NCI-H1048 (cell line): ENCODE results near the gene PGLYRP2.

Source experiments
- DNase-seq: peaks from one replicate; lab custom pipeline; 2025; lab: John Stamatoyannopoulos, UW

PGLYRP2 gene

GRCh38 chr19:15425321-15425950, 53.9 kb downstream of the PGLYRP2 start:
- no peak for DNase-seq

DNA sequence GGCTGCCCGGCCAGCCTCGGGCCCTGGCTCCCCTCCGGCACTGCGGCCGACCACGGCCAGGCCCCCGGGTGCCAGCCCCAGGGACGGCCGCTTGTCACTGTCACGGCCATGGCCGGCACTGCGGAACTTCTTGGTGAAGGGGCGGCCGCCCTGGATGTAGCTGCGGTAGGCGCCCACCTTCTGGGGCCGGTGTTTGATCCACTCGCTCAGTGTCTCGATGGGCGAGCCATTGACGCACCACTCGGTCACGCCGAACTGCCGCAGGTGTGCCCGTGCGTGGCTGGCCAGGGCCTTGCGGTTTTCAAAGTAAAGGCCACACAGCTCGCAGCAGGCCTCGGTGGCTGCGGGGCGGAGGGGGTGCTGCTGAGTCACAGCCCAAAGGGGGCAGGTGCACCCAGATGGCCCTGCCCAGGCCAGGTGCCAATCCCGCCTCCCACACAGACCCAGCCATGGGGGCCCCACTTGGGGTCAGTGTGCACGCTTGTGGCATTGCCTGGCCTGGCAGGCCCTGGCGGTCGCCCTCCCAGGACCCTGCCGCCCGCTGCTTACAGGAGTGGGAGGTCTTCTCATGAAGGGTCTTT, 54.5 kb downstream of the PGLYRP2 start:
- DNase-seq: no peak

DNA sequence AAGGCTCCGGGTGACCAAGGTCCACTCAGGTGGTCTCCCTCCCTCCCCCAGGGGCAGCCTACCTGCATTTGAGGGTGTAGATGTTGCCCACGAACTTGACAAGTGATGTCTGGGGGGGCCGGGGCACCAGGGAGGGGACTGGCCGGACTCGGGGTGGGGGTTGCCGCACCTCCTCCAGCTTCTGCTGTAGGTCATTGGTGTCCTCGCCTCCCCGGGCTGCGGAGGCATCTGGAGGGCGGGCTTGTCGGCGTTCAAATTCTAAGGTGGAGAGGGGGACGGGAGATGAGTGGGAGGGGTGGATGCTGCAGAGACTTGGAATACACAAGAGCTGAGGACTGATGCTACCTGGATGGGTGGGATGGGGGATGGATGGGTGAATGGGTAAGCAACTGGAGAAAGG, 55.2 kb downstream of the PGLYRP2 start:
- DNase-seq: no peak

DNA sequence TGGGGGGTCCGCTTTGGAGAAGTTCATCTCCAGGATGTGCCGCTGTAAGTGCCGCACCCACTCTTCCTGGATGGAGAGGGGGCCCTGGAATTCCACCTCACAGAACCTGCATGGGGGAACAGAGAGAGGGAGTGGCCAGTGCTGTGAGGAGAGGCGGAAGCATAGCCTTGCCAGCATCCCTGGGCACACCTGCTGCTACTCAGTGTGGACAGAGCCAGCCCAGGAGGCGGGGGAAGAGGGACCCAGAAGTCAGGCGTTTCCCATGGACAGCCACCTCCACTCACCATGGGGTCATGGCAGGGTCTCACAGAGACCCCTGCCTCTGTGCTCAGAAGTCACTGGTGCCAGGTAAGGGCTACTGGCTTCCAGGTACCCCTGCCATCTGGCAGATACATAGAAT, 56.2 kb downstream of the PGLYRP2 start:
- DNase-seq: no peak

DNA sequence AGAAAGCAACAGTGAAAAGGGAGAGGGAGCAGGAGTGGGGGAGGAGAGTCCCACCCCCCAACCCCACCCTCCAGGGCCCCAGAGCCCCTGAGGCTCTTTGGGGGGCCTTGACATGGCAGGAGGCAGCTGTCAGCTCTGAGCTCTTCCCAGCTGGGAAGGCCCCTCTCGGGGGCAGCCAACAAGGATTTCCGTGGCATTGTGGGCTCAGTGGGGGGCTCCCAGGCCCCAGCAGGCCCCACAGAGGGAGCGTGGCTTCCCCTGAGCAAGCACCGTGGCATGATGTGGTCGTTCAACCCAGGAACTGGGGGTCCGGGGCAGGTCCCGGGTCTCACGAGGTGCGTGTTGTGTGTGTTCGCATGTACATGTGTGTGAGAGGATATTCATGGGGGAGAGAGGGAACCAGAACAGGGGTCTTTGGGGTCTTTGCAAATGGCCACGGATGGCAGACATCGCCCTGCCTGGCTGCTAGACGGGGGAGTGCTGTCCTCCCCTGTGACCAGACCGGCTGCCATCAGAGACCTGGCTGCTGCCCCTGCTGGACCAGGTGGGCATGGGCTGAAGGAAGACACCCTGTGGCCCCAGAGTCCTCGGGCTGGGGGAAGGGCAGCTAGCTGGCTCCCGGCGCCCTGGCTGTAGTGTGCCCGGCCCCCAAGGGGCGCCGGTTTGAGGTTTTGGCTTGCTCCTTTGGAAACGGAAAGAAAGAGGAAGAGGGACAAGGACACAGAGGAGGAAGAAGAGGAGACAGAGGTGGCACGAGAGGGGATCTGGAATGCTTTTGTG, 56.8 kb downstream of the PGLYRP2 start:
- no peak for DNase-seq

GRCh38 chr19:15421721-15422260, 57.5 kb downstream of the PGLYRP2 start:
- no peak for DNase-seq

- no peak for DNase-seq
These were observed 58.1 kb downstream of the PGLYRP2 start for GRCh38 chr19:15421136-15421695.

DNA sequence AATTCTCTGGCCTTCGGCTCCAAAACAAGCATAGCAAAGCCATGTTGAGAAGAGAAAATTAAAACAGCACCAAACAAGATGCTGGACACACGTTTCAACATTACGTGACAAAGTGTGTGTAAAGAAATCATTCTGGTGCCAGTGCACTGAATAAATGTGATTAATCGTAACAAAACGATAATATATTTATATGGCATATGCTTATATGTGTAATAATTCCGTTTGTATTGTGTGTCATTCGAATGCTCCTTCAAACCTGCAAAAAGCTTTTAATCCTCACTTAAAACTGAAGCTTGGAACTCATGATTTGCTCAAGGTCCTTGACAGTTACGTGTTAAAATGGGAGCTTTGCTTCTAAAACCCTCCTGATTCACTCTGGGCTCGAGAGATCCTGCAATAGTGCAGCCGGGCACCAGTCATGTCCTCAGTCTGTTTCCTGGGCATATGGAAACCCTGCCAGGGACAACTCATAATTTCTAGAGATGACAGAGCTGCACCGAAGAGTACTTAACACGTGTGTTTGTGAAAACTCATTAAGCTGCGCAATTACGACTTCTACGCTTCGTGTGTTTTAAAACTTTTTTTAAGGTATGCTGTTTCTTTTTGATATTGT, 59.8 kb downstream of the PGLYRP2 start:
- no peak for DNase-seq
